ENCODE results near the gene KIF4A.

The KIF4A gene

GRCh38 chrX:70423936-70424675, 134.2 kb downstream of the KIF4A start:
- Histone ChIP-seq H3K9me3 (no peaks in the 10 kb centered on the region), H3K36me3 (no peaks in the 10 kb centered on the region), H3K27me3 (no peaks in the 10 kb centered on the region), H3K4me1 (no peaks in the 10 kb centered on the region), H3K4me3 (ENCODE audit: low read depth, low read length) (no peak overlapping the region)
- no peak for TF ChIP-seq CTCF (IDR thresholded peaks at IDR 0.05; ENCODE audit: low read depth, low read length)
- DNase-seq, result no peak

- H3K27me3 ChIP-seq, result no peaks in the 10 kb centered on the region
- TF ChIP-seq CTCF (IDR thresholded peaks at IDR 0.05; ENCODE audit: low read depth, low read length), result no peak
- DNase-seq, result no peak
- H3K9me3 ChIP-seq, result no peaks in the 10 kb centered on the region
- no peaks in the 10 kb centered on the region for H3K4me1 ChIP-seq
- H3K36me3 ChIP-seq, result no peaks in the 10 kb centered on the region
- no peak overlapping the region for H3K4me3 ChIP-seq (ENCODE audit: low read depth, low read length)
Measured at GRCh38 chrX:70424801-70425200, 134.9 kb downstream of the KIF4A start.

- no peaks in the 10 kb centered on the region for H3K36me3 ChIP-seq
- no peaks in the 10 kb centered on the region for H3K4me1 ChIP-seq
- H3K27me3 ChIP-seq, result no peaks in the 10 kb centered on the region
- no peak overlapping the region for H3K4me3 ChIP-seq (ENCODE audit: low read depth, low read length)
- no peaks in the 10 kb centered on the region for H3K9me3 ChIP-seq
- no peak for DNase-seq
- no peak for TF ChIP-seq CTCF (IDR thresholded peaks at IDR 0.05; ENCODE audit: low read depth, low read length)
Measured at GRCh38 chrX:70426286-70427278, 136.7 kb downstream of the KIF4A start.

- Histone ChIP-seq H3K4me1 (no peaks in the 10 kb centered on the region), H3K9me3 (no peaks in the 10 kb centered on the region), H3K4me3 (ENCODE audit: low read depth, low read length) (no peak overlapping the region), H3K27me3 (no peaks in the 10 kb centered on the region), H3K36me3 (no peaks in the 10 kb centered on the region)
- no peak for DNase-seq
- no peak for TF ChIP-seq CTCF (IDR thresholded peaks at IDR 0.05; ENCODE audit: low read depth, low read length)
Measured at GRCh38 chrX:70427365-70427764, 137.5 kb downstream of the KIF4A start.

- TF ChIP-seq CTCF (IDR thresholded peaks at IDR 0.05; ENCODE audit: low read depth, low read length), result no peak
- no peak for DNase-seq
- Histone ChIP-seq H3K9me3 (no peaks in the 10 kb centered on the region), H3K4me3 (ENCODE audit: low read depth, low read length) (no peak overlapping the region), H3K4me1 (no peaks in the 10 kb centered on the region), H3K36me3 (no peaks in the 10 kb centered on the region), H3K27me3 (no peaks in the 10 kb centered on the region)
Measured at GRCh38 chrX:70429759-70430158, 139.9 kb downstream of the KIF4A start.
